ENCODE measurements around the gene CTSE. TPM values are rescaled to one million over a fixed set of nuclear protein-coding genes. Genes with fewer than 3 reads are reported as not detected.

CTSE gene
- total RNA-seq, 4 donors from 2014 or later: 0.13 TPM; not detected in 3

DNA sequence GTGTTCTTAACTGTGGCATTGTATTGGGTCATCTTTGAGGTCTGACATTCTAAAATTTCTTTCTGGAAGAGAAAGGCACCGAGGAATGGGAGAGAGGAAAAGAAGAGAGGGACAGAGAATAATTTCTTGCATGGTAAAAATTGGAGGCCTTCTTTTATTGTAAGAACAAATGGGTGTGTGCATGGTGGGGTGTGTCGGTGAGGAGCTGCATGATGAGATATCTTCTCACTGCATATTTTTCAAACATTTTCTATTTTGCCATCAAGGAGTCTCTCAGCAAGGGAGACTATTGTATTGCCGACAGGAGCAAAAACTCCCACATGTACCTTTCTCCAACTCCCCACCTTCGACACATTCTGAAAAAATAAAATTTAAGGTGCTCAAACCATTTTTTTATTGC, 6.5 kb upstream of the CTSE start:
- no peaks in the 10 kb centered on the region for H3K36me3 ChIP-seq
- TF ChIP-seq, protein P1, sequence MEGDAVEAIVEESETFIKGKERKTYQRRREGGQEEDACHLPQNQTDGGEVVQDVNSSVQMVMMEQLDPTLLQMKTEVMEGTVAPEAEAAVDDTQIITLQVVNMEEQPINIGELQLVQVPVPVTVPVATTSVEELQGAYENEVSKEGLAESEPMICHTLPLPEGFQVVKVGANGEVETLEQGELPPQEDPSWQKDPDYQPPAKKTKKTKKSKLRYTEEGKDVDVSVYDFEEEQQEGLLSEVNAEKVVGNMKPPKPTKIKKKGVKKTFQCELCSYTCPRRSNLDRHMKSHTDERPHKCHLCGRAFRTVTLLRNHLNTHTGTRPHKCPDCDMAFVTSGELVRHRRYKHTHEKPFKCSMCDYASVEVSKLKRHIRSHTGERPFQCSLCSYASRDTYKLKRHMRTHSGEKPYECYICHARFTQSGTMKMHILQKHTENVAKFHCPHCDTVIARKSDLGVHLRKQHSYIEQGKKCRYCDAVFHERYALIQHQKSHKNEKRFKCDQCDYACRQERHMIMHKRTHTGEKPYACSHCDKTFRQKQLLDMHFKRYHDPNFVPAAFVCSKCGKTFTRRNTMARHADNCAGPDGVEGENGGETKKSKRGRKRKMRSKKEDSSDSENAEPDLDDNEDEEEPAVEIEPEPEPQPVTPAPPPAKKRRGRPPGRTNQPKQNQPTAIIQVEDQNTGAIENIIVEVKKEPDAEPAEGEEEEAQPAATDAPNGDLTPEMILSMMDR (IDR thresholded peaks at IDR 0.05): no peak
- TF ChIP-seq POLR2AphosphoS5 (IDR thresholded peaks at IDR 0.05) (no peak), POLR2A (IDR thresholded peaks at IDR 0.05; ENCODE audit: low read depth) (no peak), EP300 (IDR thresholded peaks at IDR 0.05) (no peak)
- H3K4me1 ChIP-seq: no peaks in the 10 kb centered on the region
- DNase-seq (ENCODE audit: extremely low spot score): no peak
- H3K27me3 ChIP-seq: peaks cover 0 to 19% (median 0%) of the 10 kb centered on the region in 4 donors
- intact Hi-C loops (cut with DNase I): loop anchor here (5.0 kb wide), 1 partner anchor 77 kb away; no protein-coding TSS in a partner anchor
- H3K27ac ChIP-seq (replicated peaks in 1 of 4): no peak overlapping the region
- H3K9me3 ChIP-seq: no peaks in the 10 kb centered on the region
- WGBS: 80% methylated on average over 4 of the region's 4 CpGs
- no peak overlapping the region for H3K4me3 ChIP-seq

DNA sequence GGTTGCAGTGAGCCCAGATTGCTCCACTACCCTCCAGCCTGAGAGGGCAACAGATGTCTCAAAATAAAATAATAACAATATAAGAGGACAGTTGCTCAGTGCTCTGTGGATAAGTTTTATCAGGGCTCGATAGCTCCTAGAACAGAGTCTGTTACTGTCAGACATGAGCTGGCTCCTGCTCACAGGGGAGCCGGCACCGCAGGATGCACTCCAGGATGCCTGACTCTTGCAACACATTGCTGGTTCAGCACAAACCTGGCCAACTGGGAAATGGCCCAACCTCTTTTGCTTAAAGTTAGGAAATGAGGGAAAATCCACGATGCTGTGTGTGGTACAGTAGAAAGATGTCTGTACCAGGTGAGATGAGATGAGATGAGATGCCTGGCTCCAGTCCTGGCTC, 5.8 kb upstream of the CTSE start:
- intact Hi-C loops (cut with DNase I): no loop called here
- TF ChIP-seq, protein P1 (IDR thresholded peaks at IDR 0.05): no peak
- TF ChIP-seq POLR2AphosphoS5 (IDR thresholded peaks at IDR 0.05) (peak in 1 of 2 donors; percentile 11), POLR2A (IDR thresholded peaks at IDR 0.05; ENCODE audit: low read depth) (no peak), EP300 (IDR thresholded peaks at IDR 0.05) (no peak)
- Histone ChIP-seq H3K4me3 (no peak overlapping the region), H3K27ac (replicated peaks in 1 of 4) (no peak overlapping the region), H3K9me3 (no peaks in the 10 kb centered on the region), H3K36me3 (no peaks in the 10 kb centered on the region), H3K27me3 (peaks cover 0 to 14% (median 0%) of the 10 kb centered on the region in 4 donors), H3K4me1 (no peaks in the 10 kb centered on the region)
- no peak for DNase-seq (ENCODE audit: extremely low spot score)
- WGBS: 31% methylated on average over 4 of the region's 4 CpGs

- H3K27me3 ChIP-seq: peaks cover 0 to 22% (median 0%) of the 10 kb centered on the region in 4 donors
- H3K27ac ChIP-seq (replicated peaks in 1 of 4): no peak overlapping the region
- H3K9me3 ChIP-seq: no peaks in the 10 kb centered on the region
- intact Hi-C loops (cut with DNase I): no loop called here
- WGBS: 75% methylated on average over 3 of the region's 3 CpGs
- H3K4me3 ChIP-seq: no peak overlapping the region
- H3K36me3 ChIP-seq: no peaks in the 10 kb centered on the region
- TF ChIP-seq, protein P1 (IDR thresholded peaks at IDR 0.05): no peak
- no peak for TF ChIP-seq POLR2A (IDR thresholded peaks at IDR 0.05; ENCODE audit: low read depth)
- no peak for TF ChIP-seq POLR2AphosphoS5 (IDR thresholded peaks at IDR 0.05)
- TF ChIP-seq EP300 (IDR thresholded peaks at IDR 0.05): no peak
- H3K4me1 ChIP-seq: no peaks in the 10 kb centered on the region
- DNase-seq (ENCODE audit: extremely low spot score): no peak
These were observed 1.7 kb upstream of the CTSE start for GRCh38 chr1:206025283-206025820.

- no peak overlapping the region for H3K27ac ChIP-seq (replicated peaks in 1 of 4)
These were observed 929 bp downstream of the CTSE start for GRCh38 chr1:206022766-206023165.

DNA sequence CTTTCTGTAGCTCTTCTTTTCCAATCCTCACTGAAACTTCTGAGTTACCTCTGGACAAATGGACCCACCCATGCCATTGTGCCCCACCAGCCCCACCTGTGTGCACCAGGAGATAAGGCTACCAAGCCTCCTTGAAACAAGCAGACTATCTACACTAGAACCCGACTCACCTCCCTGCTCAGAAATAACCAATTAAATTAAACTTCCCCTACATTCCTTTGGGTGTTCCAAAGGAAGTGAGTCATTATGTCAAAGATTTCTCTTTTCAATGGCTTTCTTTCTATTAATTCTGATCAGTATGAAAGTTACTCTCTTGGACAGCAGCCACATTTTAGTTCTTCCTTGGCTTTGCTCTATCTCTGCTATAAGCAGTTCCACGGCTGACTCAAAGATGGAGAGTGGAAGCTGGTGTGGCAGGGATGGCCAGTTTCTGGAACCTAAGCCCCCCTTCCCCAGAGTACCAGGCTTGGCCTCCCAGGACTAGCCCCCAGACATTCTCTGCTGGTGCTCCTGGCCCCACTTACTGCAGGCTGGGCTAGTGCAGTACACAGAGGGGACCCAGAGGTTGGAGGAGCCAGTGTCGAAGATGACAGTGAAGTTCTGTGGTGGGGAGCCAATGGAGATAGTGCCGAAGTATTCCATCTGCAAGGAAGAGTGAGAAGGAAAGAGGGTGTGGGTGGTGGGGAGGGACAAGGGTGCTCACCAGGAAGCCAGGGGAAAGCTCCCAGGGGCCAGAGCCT, 1.9 kb downstream of the CTSE start:
- no peaks in the 10 kb centered on the region for H3K36me3 ChIP-seq
- no peak overlapping the region for H3K4me3 ChIP-seq
- WGBS: 81% methylated on average over 4 of the region's 4 CpGs
- intact Hi-C loops (cut with DNase I): no loop called here
- TF ChIP-seq EP300 (IDR thresholded peaks at IDR 0.05): no peak
- peaks cover 0 to 3% (median 0%) of the 10 kb centered on the region in 4 donors for H3K9me3 ChIP-seq
- no peaks in the 10 kb centered on the region for H3K4me1 ChIP-seq
- peaks cover 0 to 7% (median 0%) of the 10 kb centered on the region in 4 donors for H3K27me3 ChIP-seq
- no peak for DNase-seq (ENCODE audit: extremely low spot score)
- H3K27ac ChIP-seq (replicated peaks in 1 of 4): no peak overlapping the region

More at GRCh38 chr1:206022766-206023165, 929 bp downstream of the CTSE start:
- Histone ChIP-seq H3K4me3 (no peak overlapping the region), H3K9me3 (peaks cover 0 to under 1% (median 0%) of the 10 kb centered on the region in 4 donors), H3K4me1 (no peaks in the 10 kb centered on the region), H3K27me3 (peaks cover 0 to 9% (median 0%) of the 10 kb centered on the region in 4 donors), H3K36me3 (no peaks in the 10 kb centered on the region)
- intact Hi-C loops (cut with DNase I): no loop called here
- 91% methylated on average over 7 of the region's 7 CpGs for WGBS
- TF ChIP-seq POLR2AphosphoS5 (IDR thresholded peaks at IDR 0.05) (no peak), POLR2A (IDR thresholded peaks at IDR 0.05; ENCODE audit: low read depth) (no peak)
- no peak for DNase-seq (ENCODE audit: extremely low spot score)

Measured in esophagus muscularis mucosa (tissue), 4 donors.